ENCODE measurements around the gene TAS2R19.
"Not testable (repeated sequence)": the region's sequence is repeated elsewhere in the genome, so short reads cannot be mapped to it uniquely, and the experiment has no call there.

TAS2R19 gene, protein sequence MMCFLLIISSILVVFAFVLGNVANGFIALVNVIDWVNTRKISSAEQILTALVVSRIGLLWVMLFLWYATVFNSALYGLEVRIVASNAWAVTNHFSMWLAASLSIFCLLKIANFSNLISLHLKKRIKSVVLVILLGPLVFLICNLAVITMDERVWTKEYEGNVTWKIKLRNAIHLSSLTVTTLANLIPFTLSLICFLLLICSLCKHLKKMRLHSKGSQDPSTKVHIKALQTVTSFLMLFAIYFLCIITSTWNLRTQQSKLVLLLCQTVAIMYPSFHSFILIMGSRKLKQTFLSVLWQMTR

DNA sequence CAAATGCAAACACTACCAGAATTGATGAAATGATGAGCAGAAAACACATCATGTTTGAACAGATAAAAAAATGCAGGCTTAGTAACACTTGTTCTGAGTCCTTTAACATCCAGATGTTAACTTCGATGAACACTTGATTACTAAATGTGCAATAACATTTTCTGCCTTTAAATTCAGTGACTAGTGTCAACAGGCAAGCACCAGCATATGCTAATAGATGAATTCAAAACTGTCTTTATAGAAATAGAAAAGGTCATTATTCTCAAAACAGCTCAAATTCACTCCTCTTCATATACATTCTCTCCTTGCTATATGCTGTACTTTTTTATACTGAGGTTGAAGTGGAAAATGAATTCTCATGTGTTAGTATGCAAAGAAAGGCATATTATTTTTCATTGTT, at the start of gene TAS2R19:
Gene TAS2R19, minus strand, starts transcription at position 101 of the 400 bp plus-strand sequence. Its CDS starts 49 bp downstream, at position 52.
- TF ChIP-seq, protein P1, sequence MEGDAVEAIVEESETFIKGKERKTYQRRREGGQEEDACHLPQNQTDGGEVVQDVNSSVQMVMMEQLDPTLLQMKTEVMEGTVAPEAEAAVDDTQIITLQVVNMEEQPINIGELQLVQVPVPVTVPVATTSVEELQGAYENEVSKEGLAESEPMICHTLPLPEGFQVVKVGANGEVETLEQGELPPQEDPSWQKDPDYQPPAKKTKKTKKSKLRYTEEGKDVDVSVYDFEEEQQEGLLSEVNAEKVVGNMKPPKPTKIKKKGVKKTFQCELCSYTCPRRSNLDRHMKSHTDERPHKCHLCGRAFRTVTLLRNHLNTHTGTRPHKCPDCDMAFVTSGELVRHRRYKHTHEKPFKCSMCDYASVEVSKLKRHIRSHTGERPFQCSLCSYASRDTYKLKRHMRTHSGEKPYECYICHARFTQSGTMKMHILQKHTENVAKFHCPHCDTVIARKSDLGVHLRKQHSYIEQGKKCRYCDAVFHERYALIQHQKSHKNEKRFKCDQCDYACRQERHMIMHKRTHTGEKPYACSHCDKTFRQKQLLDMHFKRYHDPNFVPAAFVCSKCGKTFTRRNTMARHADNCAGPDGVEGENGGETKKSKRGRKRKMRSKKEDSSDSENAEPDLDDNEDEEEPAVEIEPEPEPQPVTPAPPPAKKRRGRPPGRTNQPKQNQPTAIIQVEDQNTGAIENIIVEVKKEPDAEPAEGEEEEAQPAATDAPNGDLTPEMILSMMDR (IDR thresholded peaks at IDR 0.05) = no peak
- no peak for DNase-seq (ENCODE audit: low spot score)
- Histone ChIP-seq H3K4me3 (no peak within 1 kb of the TSS), H3K27ac (no peak within 1 kb of the TSS)

DNA sequence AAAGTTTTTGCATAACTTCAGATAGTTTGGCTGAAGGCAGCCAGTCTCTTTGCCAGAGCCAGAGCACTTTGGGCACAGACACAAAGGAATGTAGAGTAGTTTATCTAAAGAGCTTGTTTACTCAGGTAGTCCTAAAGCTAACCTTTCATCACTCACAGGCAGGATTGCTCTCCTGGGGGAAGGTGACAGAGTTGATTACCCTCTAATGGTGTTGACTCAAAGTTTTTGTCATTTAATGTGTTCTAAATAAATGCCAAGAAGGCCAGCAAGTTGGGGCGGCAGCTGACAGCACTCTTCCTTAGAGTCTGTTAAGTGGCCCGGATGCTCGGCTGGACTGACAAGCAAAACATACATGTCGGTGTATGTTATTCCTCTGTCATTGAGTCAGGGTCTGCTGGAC, 49.0 kb upstream of the TAS2R19 start:
- Histone ChIP-seq H3K4me3 (no peak overlapping the region), H3K27ac (no peak overlapping the region)
- TF ChIP-seq, protein P1 (IDR thresholded peaks at IDR 0.05) = no peak
- no peak for DNase-seq (ENCODE audit: low spot score)

DNA sequence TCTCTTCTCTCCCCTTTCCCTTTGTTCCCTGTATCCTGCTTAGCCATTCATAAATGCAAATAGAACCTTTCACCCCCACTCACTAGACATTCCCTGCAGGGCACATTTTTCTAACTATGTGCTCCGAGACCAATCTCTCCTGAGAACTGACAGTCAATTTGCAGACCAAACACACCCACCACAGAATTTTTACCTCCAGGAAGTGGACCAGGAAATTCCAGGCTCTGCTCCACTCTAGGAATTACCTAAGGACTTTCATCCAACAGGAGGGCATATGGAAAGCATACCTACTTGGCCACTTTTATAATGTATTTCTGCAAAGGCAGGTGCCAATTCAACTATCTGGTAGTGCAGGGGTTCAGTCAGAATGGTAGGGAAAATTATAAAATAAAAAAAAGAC, 48.6 kb upstream of the TAS2R19 start:
- TF ChIP-seq, protein P1 (IDR thresholded peaks at IDR 0.05) = no peak
- no peak overlapping the region for H3K4me3 ChIP-seq
- DNase-seq (ENCODE audit: low spot score) = no peak
- no peak overlapping the region for H3K27ac ChIP-seq

DNA sequence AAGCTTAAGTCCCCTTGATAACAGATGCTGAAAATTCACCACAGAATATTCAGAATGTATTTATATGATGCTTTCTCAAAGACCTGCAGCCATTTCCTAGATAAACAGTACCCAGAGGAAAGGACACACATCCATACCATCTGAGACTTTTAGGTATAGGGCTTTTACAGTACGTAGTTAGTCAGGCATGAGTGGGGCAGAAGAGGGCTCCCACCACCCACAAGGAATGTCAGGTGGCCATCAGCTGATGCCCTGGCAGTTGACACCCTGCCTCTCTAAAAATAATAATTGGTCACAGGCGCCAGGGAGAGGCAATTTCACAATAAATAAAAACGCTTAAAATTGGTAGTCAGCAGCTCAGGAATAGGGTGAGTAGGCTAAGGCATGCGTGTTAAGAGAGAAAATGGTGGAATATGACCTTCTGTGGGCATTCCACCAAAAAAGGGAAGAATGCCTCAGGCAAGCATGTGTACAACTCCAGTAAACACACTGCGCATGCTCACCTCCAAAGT, 47.5 kb upstream of the TAS2R19 start:
- no peak overlapping the region for H3K27ac ChIP-seq
- TF ChIP-seq, protein P1 (IDR thresholded peaks at IDR 0.05) = no peak
- no peak overlapping the region for H3K4me3 ChIP-seq
- no peak for DNase-seq (ENCODE audit: low spot score)

DNA sequence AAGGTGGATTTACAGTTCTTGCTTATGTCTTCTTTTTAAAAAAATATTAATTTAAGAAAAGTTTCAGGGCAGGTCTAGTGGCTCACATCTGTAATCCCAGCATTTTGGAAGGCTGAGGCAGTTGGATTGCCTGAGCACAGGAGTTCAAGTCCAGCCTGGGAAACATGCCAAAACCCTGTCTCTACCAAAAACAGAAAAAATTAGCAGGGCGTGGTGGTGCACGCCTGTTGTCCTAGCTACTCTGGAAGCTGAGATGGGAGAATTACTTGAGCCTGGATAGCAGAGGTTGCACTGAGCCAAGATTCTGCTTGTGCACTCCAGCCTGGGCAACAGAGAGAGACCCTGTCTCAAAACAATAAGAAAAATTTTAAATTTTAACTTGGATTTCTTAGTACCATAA, 45.1 kb upstream of the TAS2R19 start:
- no peak overlapping the region for H3K4me3 ChIP-seq
- TF ChIP-seq, protein P1 (IDR thresholded peaks at IDR 0.05) = no peak
- no peak for DNase-seq (ENCODE audit: low spot score)
- no peak overlapping the region for H3K27ac ChIP-seq

DNA sequence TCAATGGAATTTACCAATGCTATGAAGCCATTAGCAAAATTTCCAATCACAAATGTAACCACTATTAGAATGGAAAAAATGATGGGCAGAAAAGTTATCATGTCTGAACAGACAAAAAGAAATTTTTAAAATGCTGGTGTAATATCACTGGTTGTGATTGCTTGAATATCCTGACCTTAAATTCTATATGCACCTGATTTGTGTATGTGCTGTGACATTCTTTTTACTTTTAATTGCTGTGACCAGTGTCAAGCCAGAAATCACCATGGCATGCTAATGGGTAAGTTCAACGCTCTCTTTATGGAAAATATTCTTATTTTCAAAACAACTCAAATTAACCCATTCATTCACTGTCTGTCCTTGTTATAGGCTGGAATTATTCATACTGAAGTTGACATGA, 39.8 kb upstream of the TAS2R19 start, which contains the start of gene TAS2R46:
Gene TAS2R46, minus strand, starts transcription at position 101 of the 400 bp plus-strand sequence. Its CDS starts 0 bp downstream, at position 101.
- DNase-seq (ENCODE audit: low spot score); H3K27ac ChIP-seq; H3K4me3 ChIP-seq: not testable (repeated sequence)

DNA sequence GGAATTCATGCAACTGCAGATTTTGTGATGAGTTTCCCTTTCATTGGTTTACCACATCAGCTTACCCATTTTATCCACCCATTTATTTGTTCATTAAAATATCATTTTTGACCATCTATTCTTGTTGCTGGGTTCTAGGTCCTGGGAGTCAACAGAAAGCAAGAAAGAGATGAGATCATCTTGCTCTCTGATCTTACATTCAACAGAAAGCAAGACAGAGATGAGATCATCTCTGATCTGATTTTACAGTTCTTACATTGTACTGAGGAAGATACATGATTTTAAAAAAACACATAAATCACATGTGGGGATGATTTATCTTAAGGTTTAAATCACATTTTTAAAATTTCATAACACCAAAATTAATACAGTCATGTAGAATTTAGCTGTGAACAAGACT, 37.4 kb upstream of the TAS2R19 start:
- H3K27ac ChIP-seq = no peak overlapping the region
- TF ChIP-seq, protein P1 (IDR thresholded peaks at IDR 0.05) = no peak
- no peak for DNase-seq (ENCODE audit: low spot score)
- no peak overlapping the region for H3K4me3 ChIP-seq
